Ovary (tissue), 9 donors: ENCODE measurements around the gene NYAP2. TPM values are rescaled to one million over a fixed set of nuclear protein-coding genes. Genes with fewer than 3 reads are reported as not detected.

ENCODE experiments used
- DNase-seq, 5 donors: peaks; one replicate each; pipeline ENCODE4 v3.0.0-alpha.2; 2019 to 2020
- H3K27ac ChIP-seq, 2 donors: fragments of 200-600 bp; one replicate each; pipeline versions ENCODE4 v1.5.1 to v1.8.0; 2019 to 2022
- H3K27me3 ChIP-seq: fragments of 200-600 bp; one replicate; pipeline ENCODE4 v1.8.0; 2022
- H3K36me3 ChIP-seq: fragments of 200-600 bp; sonication (generic); one replicate; pipeline ENCODE4 v1.5.1; 2019
- H3K4me1 ChIP-seq: one replicate; pipeline ENCODE4 v1.8.1; 2013; ENCODE audit warnings: mild to moderate bottlenecking, moderate library complexity; ENCODE audit not compliant: insufficient read depth
- H3K4me3 ChIP-seq: fragments of 200-600 bp; sonication (generic); one replicate; pipeline ENCODE4 v1.5.1; 2017
- H3K9me3 ChIP-seq, 2 donors: fragments of 200-600 bp in 1 of 2; sonication (generic) in 1 of 2; one replicate each; pipeline versions ENCODE4 v1.5.1 to v1.8.1; 2013 to 2019; ENCODE audit warnings: mild to moderate bottlenecking in 1 of 2, moderate library complexity in 1 of 2
- CTCF ChIP-seq, 3 donors: fragments of 450-650 bp in 2 of 3; fragments of 200-600 bp in 1 of 3; IDR thresholded peaks; one replicate each; pipeline versions ENCODE4 v1.5.1 to v1.8.0; 2016 to 2022; ENCODE audit warnings: antibody characterized with exemption in 3 of 3, mild to moderate bottlenecking in 1 of 3
- EP300 ChIP-seq: sonication (generic); formaldehyde crosslinking; IDR thresholded peaks from one replicate; pipeline ENCODE4 v1.6.1; 2017; ENCODE audit warnings: antibody characterized with exemption
- POLR2A ChIP-seq: fragments of 450-650 bp; IDR thresholded peaks from one replicate; pipeline ENCODE4 v1.6.1; 2017; ENCODE audit warnings: antibody characterized with exemption, mild to moderate bottlenecking, moderate library complexity
- WGBS, 3 donors: extraction: QIAGEN DNeasy Blood & Tissue Kit in 1 of 3; methylation state at CpG; one replicate each; pipeline versions ENCODE4 v1.1.5 to v1.1.7; 2013 to 2017; 5-methylcytosine and 5-hydroxymethylcytosine counted together
- intact Hi-C, 4 donors: fragments of 100-400 bp; cut with DNase I; formaldehyde crosslinking; loops; one replicate each; pipeline versions ENCODE4 v1.11.0 to v1.15.1; 2022 to 2023
- polyA plus RNA-seq, 2 donors: library from polyadenylated mRNA; stranded (reverse); fragments of 200-250 nt in 1 of 2; fragments of 350-450 nt in 1 of 2; fragmentation: Illumina TruSeq in 1 of 2; extraction: RNeasy Lipid Tissue Mini Kit (QIAGEN cat#74804) in 1 of 2; gene quantifications; one replicate each; pipeline ENCODE4 v1.2.3, GENCODE V29; 2013 to 2014
- total RNA-seq, 7 donors: library from RNA; depleted of rRNA in 2 of 7; stranded (reverse); fragments of >200 nt in 2 of 7; fragmentation: NEBNext Ultra II Directional in 3 of 7; extraction: Animal tissue kit (Norgen Biotek cat#: 25700) in 3 of 7; gene quantifications; one replicate each; pipeline versions ENCODE4 v1.1.0 to v1.2.4, GENCODE V29; 2016 to 2023
- donor health status: DM: no; HTN: no; CAD: no; lungs with moderate emphysema.
- donor health status: DM: no; HTN: no; CAD: no.
- donor health status: Bipolar disorder and iron deficiency.
- donor health status: DM: yes; HTN: yes; CAD: no.
- donor health status: DM: no; HTN: no; CAD: no.
- donor health status: DM: yes; HTN: yes; CAD: no.

NYAP2 gene
- total and polyA plus RNA-seq, 9 donors = 0.10 to 0.13 TPM; not detected in 7

GRCh38 chr2:225471039-225471438 lies 71.5 kb downstream of the NYAP2 start:
- DNase-seq = no peak
- H3K4me3 ChIP-seq = no peak overlapping the region

GRCh38 chr2:225471482-225471881 lies 72.0 kb downstream of the NYAP2 start:
- no peak overlapping the region for H3K4me3 ChIP-seq
- intact Hi-C loops = no loop called here
- no peak overlapping the region for H3K27ac ChIP-seq
- WGBS, 3 donors = 37 to 62% (median 38%) methylated on average over 2 of the region's 2 CpGs
- no peaks in the 10 kb centered on the region for H3K4me1 ChIP-seq
- no peak for TF ChIP-seq CTCF (IDR thresholded peaks at IDR 0.05)
- TF ChIP-seq POLR2A = no peak
- TF ChIP-seq EP300 = no peak
- no peaks in the 10 kb centered on the region for H3K9me3 ChIP-seq
- no peak for DNase-seq
- H3K27me3 ChIP-seq = no peaks in the 10 kb centered on the region
- no peaks in the 10 kb centered on the region for H3K36me3 ChIP-seq

More at GRCh38 chr2:225471039-225471438, 71.5 kb downstream of the NYAP2 start:
- intact Hi-C loops = no loop called here
- H3K4me1 ChIP-seq = no peaks in the 10 kb centered on the region
- no peaks in the 10 kb centered on the region for H3K27me3 ChIP-seq
- TF ChIP-seq CTCF (IDR thresholded peaks at IDR 0.05) = no peak
- H3K27ac ChIP-seq = no peak overlapping the region
- no peaks in the 10 kb centered on the region for H3K9me3 ChIP-seq
- H3K36me3 ChIP-seq = no peaks in the 10 kb centered on the region
- WGBS, 3 donors = 71 to 83% (median 80%) methylated on average over 3 of the region's 3 CpGs

GRCh38 chr2:225472161-225472560 lies 72.7 kb downstream of the NYAP2 start:
- H3K27me3 ChIP-seq = no peaks in the 10 kb centered on the region
- no peak for DNase-seq
- H3K4me3 ChIP-seq = no peak overlapping the region
- intact Hi-C loops = no loop called here
- 49 to 82% (median 57%) methylated on average over 2 of the region's 2 CpGs for WGBS, 3 donors
- no peak overlapping the region for H3K27ac ChIP-seq
- H3K36me3 ChIP-seq = no peaks in the 10 kb centered on the region
- no peaks in the 10 kb centered on the region for H3K4me1 ChIP-seq
- TF ChIP-seq EP300 (no peak), CTCF (IDR thresholded peaks at IDR 0.05) (no peak), POLR2A (no peak)
- no peaks in the 10 kb centered on the region for H3K9me3 ChIP-seq

GRCh38 chr2:225479386-225479785 lies 79.9 kb downstream of the NYAP2 start:
- Histone ChIP-seq H3K4me1 (no peaks in the 10 kb centered on the region), H3K36me3 (no peaks in the 10 kb centered on the region), H3K9me3 (no peaks in the 10 kb centered on the region), H3K27ac (no peak overlapping the region), H3K4me3 (no peak overlapping the region), H3K27me3 (no peaks in the 10 kb centered on the region)
- DNase-seq = no peak
- 51 to 68% (median 54%) methylated on average over 2 of the region's 2 CpGs for WGBS, 3 donors
- intact Hi-C loops = no loop called here
- TF ChIP-seq EP300 = no peak
- TF ChIP-seq CTCF (IDR thresholded peaks at IDR 0.05) = no peak
- TF ChIP-seq POLR2A = no peak

GRCh38 chr2:225484751-225485150 lies 85.2 kb downstream of the NYAP2 start:
- TF ChIP-seq EP300 = no peak
- no peak for TF ChIP-seq CTCF (IDR thresholded peaks at IDR 0.05)
- TF ChIP-seq POLR2A = no peak
- Histone ChIP-seq H3K4me3 (no peak overlapping the region), H3K4me1 (no peaks in the 10 kb centered on the region), H3K27ac (no peak overlapping the region), H3K9me3 (no peaks in the 10 kb centered on the region), H3K36me3 (no peaks in the 10 kb centered on the region), H3K27me3 (no peaks in the 10 kb centered on the region)
- WGBS, 3 donors = 87 to 94% (median 88%) methylated on average over 3 of the region's 3 CpGs
- intact Hi-C loops = no loop called here
- no peak for DNase-seq
